Astrocyte (in vitro differentiated cells and primary cell): Measurements from ENCODE around the gene B3GALT2. TPM values are rescaled to one million over a fixed set of nuclear protein-coding genes. Genes with fewer than 3 reads are reported as not detected.

Source experiments
- DNase-seq: peaks from one replicate; pipeline ENCODE4 v3.0.0-alpha.2; 2010; ENCODE audit warnings: low read depth
- FAIRE-seq: peaks from 2 replicates; lab custom pipeline; 2011; peaks lifted over from hg19 to GRCh38; lab: Jason Lieb, UNC
- H2AFZ ChIP-seq: 2 replicates; pipeline ENCODE4 v1.6.0; 2012; ENCODE audit warnings: low read depth, low read length, inconsistent platforms
- H3K27ac ChIP-seq: 2 replicates; pipeline ENCODE4 v1.5.1; 2011; ENCODE audit warnings: low read depth, low read length, inconsistent platforms
- H3K27me3 ChIP-seq: 2 replicates; pipeline ENCODE4 v1.6.0; 2011; ENCODE audit warnings: low read length, inconsistent platforms; ENCODE audit not compliant: insufficient read depth
- H3K36me3 ChIP-seq: 2 replicates; pipeline ENCODE4 v1.5.1; 2011; ENCODE audit warnings: low read length, inconsistent platforms; ENCODE audit not compliant: insufficient read depth
- H3K4me1 ChIP-seq: 2 replicates; pipeline ENCODE4 v1.5.1; 2011; ENCODE audit warnings: low read length, inconsistent platforms; ENCODE audit not compliant: insufficient read depth
- H3K4me2 ChIP-seq: 2 replicates; pipeline ENCODE4 v1.6.0; 2012; ENCODE audit warnings: low read length, inconsistent platforms
- H3K4me3 ChIP-seq: 2 replicates; pipeline ENCODE4 v1.5.1; 2011; ENCODE audit warnings: low read depth, mild to moderate bottlenecking, low read length, inconsistent platforms; ENCODE audit not compliant: insufficient read depth
- H3K79me2 ChIP-seq: 2 replicates; pipeline ENCODE4 v1.6.0; 2012; ENCODE audit warnings: mild to moderate bottlenecking, low read length, inconsistent platforms; ENCODE audit not compliant: insufficient read depth
- H3K9ac ChIP-seq: 2 replicates; pipeline ENCODE4 v1.6.0; 2012; ENCODE audit warnings: mild to moderate bottlenecking, low read length, inconsistent platforms
- H3K9me3 ChIP-seq: 2 replicates; pipeline ENCODE4 v1.5.1; 2012; ENCODE audit warnings: low read depth, mild to moderate bottlenecking, low read length, inconsistent platforms; ENCODE audit not compliant: insufficient read depth
- H4K20me1 ChIP-seq: 2 replicates; pipeline ENCODE4 v1.6.0; 2012; ENCODE audit warnings: low read length, inconsistent platforms; ENCODE audit not compliant: insufficient read depth
- H3K27ac Mint-ChIP-seq: one replicate; pipeline ENCODE4 v1.8.0; 2021; ENCODE audit warnings: mild to moderate bottlenecking, mixed read lengths; ENCODE audit not compliant: unreplicated experiment
- H3K27me3 Mint-ChIP-seq: one replicate; pipeline ENCODE4 v1.8.0; 2021; ENCODE audit warnings: low read depth, mixed read lengths; ENCODE audit not compliant: unreplicated experiment
- H3K36me3 Mint-ChIP-seq: one replicate; pipeline ENCODE4 v1.8.0; 2021; ENCODE audit warnings: low read depth, mixed read lengths; ENCODE audit not compliant: unreplicated experiment
- H3K4me1 Mint-ChIP-seq: one replicate; pipeline ENCODE4 v1.8.0; 2021; ENCODE audit warnings: low read depth, mixed read lengths; ENCODE audit not compliant: unreplicated experiment
- H3K4me3 Mint-ChIP-seq: one replicate; pipeline ENCODE4 v1.8.0; 2021; ENCODE audit warnings: mild to moderate bottlenecking, moderate library complexity, mixed read lengths; ENCODE audit not compliant: unreplicated experiment
- H3K9me3 Mint-ChIP-seq: one replicate; pipeline ENCODE4 v1.8.0; 2021; ENCODE audit warnings: mild to moderate bottlenecking, mixed read lengths; ENCODE audit not compliant: unreplicated experiment
- CTCF ChIP-seq: IDR thresholded peaks from 2 replicates; pipeline ENCODE4 v1.5.1; 2011; ENCODE audit warnings: low read depth, mild to moderate bottlenecking, inconsistent platforms, low read length, moderate library complexity; ENCODE audit not compliant: insufficient read depth
- EZH2 ChIP-seq: IDR thresholded peaks from 2 replicates; pipeline ENCODE4 v1.6.1; 2012; ENCODE audit warnings: mild to moderate bottlenecking, low read length, inconsistent platforms; ENCODE audit not compliant: insufficient read depth
- total RNA-seq: library from RNA; stranded (reverse); gene quantifications from 2 replicates; pipeline ENCODE4 v1.2.1, GENCODE V29; 2021

Gene B3GALT2
- total RNA-seq, 1 donor from 2014 or later = 0.39 TPM

- Histone ChIP-seq H3K79me2 (peaks cover 38% of the 10 kb centered on the region), H3K27me3 (no peaks in the 10 kb centered on the region), H3K36me3 (peaks cover 9% of the 10 kb centered on the region), H2AFZ (no peak overlapping the region), H3K27ac (no peak overlapping the region), H3K9ac (no peak overlapping the region), H4K20me1 (peaks cover 29% of the 10 kb centered on the region), H3K9me3 (no peaks in the 10 kb centered on the region), H3K4me3 (no peak overlapping the region), H3K4me1 (no peaks in the 10 kb centered on the region), H3K4me2 (no peak overlapping the region)
- Mint-ChIP-seq H3K27me3 (no peaks in the 10 kb centered on the region), H3K4me3 (no peak overlapping the region), H3K27ac (no peak overlapping the region), H3K4me1 (peaks cover 4% of the 10 kb centered on the region), H3K36me3 (peaks cover 4% of the 10 kb centered on the region), H3K9me3 (no peaks in the 10 kb centered on the region)
- TF ChIP-seq EZH2 (no peak), CTCF (no peak)
- DNase-seq (no peak), FAIRE-seq (no peak)
Observed at GRCh38 chr1:193157360-193157759, 29.1 kb downstream of the B3GALT2 start.

DNA sequence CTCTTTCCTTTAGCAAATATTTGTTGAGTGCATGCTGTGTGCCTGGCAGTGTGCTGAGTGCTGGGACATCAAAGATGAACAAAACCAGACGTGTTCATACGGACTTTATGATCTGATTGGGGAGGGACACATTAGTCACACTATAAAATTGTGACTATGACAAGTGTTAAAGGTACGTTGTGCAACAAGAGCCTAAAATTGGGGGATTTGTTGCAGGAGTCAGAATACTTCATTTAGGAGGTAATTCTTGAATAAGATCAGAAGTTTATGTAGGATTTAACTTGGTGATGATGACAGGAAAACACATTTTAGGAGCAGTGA lies 29.6 kb downstream of the B3GALT2 start:
- Histone ChIP-seq H3K9ac (no peak overlapping the region), H3K27me3 (no peaks in the 10 kb centered on the region), H3K4me3 (no peak overlapping the region), H4K20me1 (peaks cover 29% of the 10 kb centered on the region), H3K79me2 (peaks cover 38% of the 10 kb centered on the region), H3K9me3 (no peaks in the 10 kb centered on the region), H2AFZ (no peak overlapping the region), H3K27ac (no peak overlapping the region), H3K4me2 (no peak overlapping the region), H3K36me3 (peaks cover 13% of the 10 kb centered on the region), H3K4me1 (no peaks in the 10 kb centered on the region)
- no peak overlapping the region for H3K27ac Mint-ChIP-seq
- H3K9me3 Mint-ChIP-seq = no peaks in the 10 kb centered on the region
- no peak for TF ChIP-seq CTCF
- TF ChIP-seq EZH2 = no peak
- H3K4me3 Mint-ChIP-seq = no peak overlapping the region
- FAIRE-seq (no peak), DNase-seq (no peak)
- H3K36me3 Mint-ChIP-seq = peaks cover 4% of the 10 kb centered on the region
- H3K4me1 Mint-ChIP-seq = peaks cover 4% of the 10 kb centered on the region
- no peaks in the 10 kb centered on the region for H3K27me3 Mint-ChIP-seq

GRCh38 chr1:193156117-193156821 lies 30.1 kb downstream of the B3GALT2 start:
- H3K4me3 ChIP-seq = no peak overlapping the region
- H3K79me2 ChIP-seq = peaks cover 38% of the 10 kb centered on the region
- no peak overlapping the region for H3K9ac ChIP-seq
- no peak overlapping the region for H3K4me2 ChIP-seq
- no peaks in the 10 kb centered on the region for H3K9me3 Mint-ChIP-seq
- peaks cover 4% of the 10 kb centered on the region for H3K36me3 Mint-ChIP-seq
- FAIRE-seq (no peak), DNase-seq (no peak)
- H3K9me3 ChIP-seq = no peaks in the 10 kb centered on the region
- H3K4me1 ChIP-seq = no peaks in the 10 kb centered on the region
- H3K4me3 Mint-ChIP-seq = no peak overlapping the region
- peaks cover 16% of the 10 kb centered on the region for H3K36me3 ChIP-seq
- TF ChIP-seq EZH2 = no peak
- TF ChIP-seq CTCF = no peak
- peaks cover 4% of the 10 kb centered on the region for H3K4me1 Mint-ChIP-seq
- H2AFZ ChIP-seq = no peak overlapping the region
- H3K27me3 ChIP-seq = no peaks in the 10 kb centered on the region
- no peak overlapping the region for H3K27ac Mint-ChIP-seq
- H4K20me1 ChIP-seq = peaks cover 29% of the 10 kb centered on the region
- H3K27ac ChIP-seq = no peak overlapping the region
- no peaks in the 10 kb centered on the region for H3K27me3 Mint-ChIP-seq
